ENCODE measurements around the gene MICAL2. TPM values are rescaled to one million over a fixed set of nuclear protein-coding genes. Genes with fewer than 3 reads are reported as not detected.

Gene MICAL2
- total and polyA plus RNA-seq, 10 of the 15 experiments (the other 5 are each of a cell fraction or from before 2014, with no cell fraction given) = 0.90 to 5.6 (median 2.4) TPM

GRCh38 chr11:12116425-12117032, 6.1 kb downstream of the MICAL2 start:
- Histone ChIP-seq H3K4me1 (ENCODE audit: control insufficient read depth, insufficient read depth, low read length) (no peaks in the 10 kb centered on the region; the same call in 1 of the 2 replicates), H3K27ac (ENCODE audit: control insufficient read depth, insufficient read depth) (no peak overlapping the region), H3K9me3 (replicated peaks; ENCODE audit: control insufficient read depth, insufficient read depth, low read length) (no peaks in the 10 kb centered on the region), H3K9ac (ENCODE audit: control insufficient read depth, insufficient read depth, low read length) (no peak overlapping the region), H3K79me2 (ENCODE audit: control insufficient read depth, insufficient read depth, low read length) (no peaks in the 10 kb centered on the region), H4K20me1 (ENCODE audit: control insufficient read depth, insufficient read depth) (no peaks in the 10 kb centered on the region), H2AFZ (ENCODE audit: control insufficient read depth, low read depth, low read length) (no peak overlapping the region), H3K4me3 (no peak overlapping the region), H3K36me3 (ENCODE audit: control insufficient read depth in 2 of 2, insufficient read depth in 2 of 2, low read length in 1 of 2) (no peaks in the 10 kb centered on the region), H3K4me2 (ENCODE audit: control insufficient read depth, insufficient read depth) (no peak overlapping the region), H3K27me3 (replicated peaks in 1 of 2; ENCODE audit: control insufficient read depth in 2 of 2, insufficient read depth in 2 of 2, low read length in 1 of 2) (no peaks in the 10 kb centered on the region; a peak in 1 of 4 replicates)
- ATAC-seq (no peak), FAIRE-seq (no peak), DNase-seq (ENCODE audit: low read depth, low spot score) (no peak)
- ChIA-PET POLR2A (no interaction called here), RAD21 (ENCODE audit: unreplicated experiment) (no interaction called here), CTCF (interaction anchor here (1.0 kb wide), 1 partner anchor 83 kb away, joined by 3 read pairs; no protein-coding TSS in a partner anchor), SMC1A (ENCODE audit: uncharacterized antibody, unreplicated experiment) (interaction anchor here (0.6 kb wide), 1 partner anchor 648 kb away, joined by 5 read pairs; no protein-coding TSS in a partner anchor)
- no peak for TF ChIP-seq IRF4 (IDR thresholded peaks at IDR 0.05; ENCODE audit: low read depth, low read length)
- no peak for TF ChIP-seq HDAC6 (IDR thresholded peaks at IDR 0.05; ENCODE audit: unreplicated experiment)
- TF ChIP-seq NKRF (conservative IDR thresholded peaks at IDR 0.05) = no peak
- no peak for TF ChIP-seq SKIL (IDR thresholded peaks at IDR 0.05; ENCODE audit: low read depth, poor library complexity, severe bottlenecking)
- TF ChIP-seq ATF7 (IDR thresholded peaks at IDR 0.05; ENCODE audit: low read depth) = no peak
- no peak for TF ChIP-seq ZNF274 (IDR thresholded peaks at IDR 0.05; ENCODE audit: insufficient read depth, insufficient read length)
- TF ChIP-seq POLR2AphosphoS2 (IDR thresholded peaks at IDR 0.05; ENCODE audit: low read depth, low read length) = no peak
- no peak for TF ChIP-seq CREM (IDR thresholded peaks at IDR 0.05; ENCODE audit: low read depth)
- no peak for TF ChIP-seq RB1 (IDR thresholded peaks at IDR 0.05; ENCODE audit: borderline replicate concordance)
- no peak for TF ChIP-seq CBX5 (IDR thresholded peaks at IDR 0.05; ENCODE audit: low read depth)
- no peak for TF ChIP-seq CHD1 (IDR thresholded peaks at IDR 0.05; ENCODE audit: low read depth, low read length)
- TF ChIP-seq IRF5 (IDR thresholded peaks at IDR 0.05; ENCODE audit: borderline replicate concordance) = no peak
- no peak for TF ChIP-seq JUND (IDR thresholded peaks at IDR 0.05; ENCODE audit: low read depth, low read length)
- TF ChIP-seq NBN (IDR thresholded peaks at IDR 0.05) = no peak
- TF ChIP-seq TCF7 (IDR thresholded peaks at IDR 0.05; ENCODE audit: borderline replicate concordance) = no peak
- intact Hi-C loops (cut with micrococcal nuclease; ENCODE audit: unreplicated experiment) = no loop called here
- no TSS peak for BruUV-seq (replicated peaks)
- WGBS (ENCODE audit: insufficient coverage, insufficient replicate concordance, low lambda C conversion rate, missing lambda C conversion rate) = 61% methylated on average over 9 of the region's 9 CpGs
- in situ Hi-C loops (cut with MboI) = no loop called here
